Activated CD8-positive, alpha-beta memory T cell treated with anti-CD3 and anti-CD28 coated beads, Interleukin-2, amount 50 U/mL, for 1 hour (primary cell): ENCODE data around the gene RFX5.
A peak's percentile ranks its signal among the peaks of the same experiment; 100 is the strongest.
"Not testable (repeated sequence)": the region's sequence is repeated elsewhere in the genome, so short reads cannot be mapped to it uniquely, and the experiment has no call there.

ENCODE experiments used
- DNase-seq: peaks from one replicate; pipeline ENCODE4 v3.0.0-alpha.2; 2020; ENCODE audit errors: extremely low read depth

Gene RFX5

DNA sequence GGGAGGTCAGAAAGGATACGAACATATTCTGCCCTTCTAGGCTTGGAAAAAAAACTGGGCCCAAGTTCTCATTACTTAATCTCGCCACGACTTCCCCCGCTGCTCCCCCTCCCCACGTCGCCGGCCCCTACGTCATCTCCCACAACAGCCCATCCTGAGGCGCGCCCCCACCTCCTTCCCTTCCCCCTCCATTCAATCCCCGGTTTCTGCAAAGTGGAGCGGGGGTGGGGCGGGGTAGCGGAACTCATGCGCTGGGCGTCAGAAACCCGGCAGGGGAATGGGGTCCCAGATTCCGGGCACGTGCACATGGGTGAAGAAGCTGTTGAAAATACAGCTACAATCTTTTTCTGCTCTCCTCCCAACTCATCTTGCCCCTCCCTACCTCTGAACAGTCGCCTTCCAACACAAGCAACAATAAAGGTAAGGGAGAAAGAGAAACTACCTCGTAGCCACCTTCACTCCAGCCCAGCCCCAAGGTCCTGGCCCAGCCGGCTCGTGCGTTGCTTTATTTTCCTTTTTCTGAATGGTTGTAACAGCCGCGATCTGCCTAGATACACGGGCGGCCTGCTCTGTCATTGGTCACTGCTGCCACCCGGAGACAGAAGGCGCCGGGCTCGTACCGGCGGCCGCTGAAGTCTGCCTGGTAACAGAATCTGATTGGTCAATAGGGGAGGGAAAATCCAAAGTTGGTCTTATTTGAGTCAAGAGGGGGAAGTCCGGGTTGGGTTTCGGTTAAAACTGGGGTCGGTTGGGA is at the start of gene RFX5:
RFX5 (minus strand) TSS at position 484 of the 754 bp plus-strand sequence. CDS start 932 bp downstream, outside the sequence.
- DNase-seq, result peak; percentile 78

GRCh38 chr1:151396265-151396664 is 49.2 kb upstream of the RFX5 start:
- not testable (repeated sequence) for DNase-seq

DNA sequence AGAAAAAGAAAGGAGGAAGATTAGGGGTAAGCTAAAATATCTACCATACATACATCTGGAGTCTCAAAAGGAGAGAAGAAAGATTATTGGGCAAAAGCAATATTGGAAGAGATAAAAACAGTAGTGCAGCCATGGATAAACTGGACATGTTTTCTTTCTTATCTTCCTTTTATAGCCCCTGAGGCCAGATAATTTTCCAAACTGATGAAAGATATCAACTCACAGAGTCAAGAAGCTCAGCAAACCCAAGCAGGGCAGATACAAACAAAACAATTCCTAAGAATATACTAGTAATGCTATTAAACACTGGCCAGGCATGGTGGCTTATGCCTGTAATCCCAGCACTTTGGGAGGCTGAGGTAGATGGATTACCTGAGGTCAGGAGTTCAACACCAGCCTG is 46.5 kb upstream of the RFX5 start:
- no peak for DNase-seq

DNA sequence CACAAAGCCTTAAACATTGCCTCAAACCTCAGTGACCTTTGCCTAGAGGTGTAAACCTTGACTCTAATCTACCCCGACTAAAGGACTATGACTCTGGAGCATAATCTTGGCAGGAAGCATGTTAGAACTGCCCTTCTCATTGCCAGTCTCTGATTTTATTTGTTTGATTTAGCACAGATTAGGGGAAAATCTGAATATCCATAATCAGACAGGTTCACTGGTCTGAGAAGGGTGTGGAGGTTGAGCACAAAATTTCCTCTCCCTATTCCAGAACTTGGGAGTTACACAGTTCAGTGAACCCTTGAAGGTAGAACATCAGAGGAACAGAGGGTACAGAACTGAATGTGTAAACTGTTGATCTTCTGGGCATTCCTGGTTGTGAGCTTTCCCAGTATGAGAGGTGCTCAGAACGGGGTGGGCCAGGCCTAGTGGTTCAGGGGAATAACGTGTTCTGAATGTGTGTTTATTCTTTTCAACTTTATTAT is 44.1 kb upstream of the RFX5 start:
- no peak for DNase-seq

DNA sequence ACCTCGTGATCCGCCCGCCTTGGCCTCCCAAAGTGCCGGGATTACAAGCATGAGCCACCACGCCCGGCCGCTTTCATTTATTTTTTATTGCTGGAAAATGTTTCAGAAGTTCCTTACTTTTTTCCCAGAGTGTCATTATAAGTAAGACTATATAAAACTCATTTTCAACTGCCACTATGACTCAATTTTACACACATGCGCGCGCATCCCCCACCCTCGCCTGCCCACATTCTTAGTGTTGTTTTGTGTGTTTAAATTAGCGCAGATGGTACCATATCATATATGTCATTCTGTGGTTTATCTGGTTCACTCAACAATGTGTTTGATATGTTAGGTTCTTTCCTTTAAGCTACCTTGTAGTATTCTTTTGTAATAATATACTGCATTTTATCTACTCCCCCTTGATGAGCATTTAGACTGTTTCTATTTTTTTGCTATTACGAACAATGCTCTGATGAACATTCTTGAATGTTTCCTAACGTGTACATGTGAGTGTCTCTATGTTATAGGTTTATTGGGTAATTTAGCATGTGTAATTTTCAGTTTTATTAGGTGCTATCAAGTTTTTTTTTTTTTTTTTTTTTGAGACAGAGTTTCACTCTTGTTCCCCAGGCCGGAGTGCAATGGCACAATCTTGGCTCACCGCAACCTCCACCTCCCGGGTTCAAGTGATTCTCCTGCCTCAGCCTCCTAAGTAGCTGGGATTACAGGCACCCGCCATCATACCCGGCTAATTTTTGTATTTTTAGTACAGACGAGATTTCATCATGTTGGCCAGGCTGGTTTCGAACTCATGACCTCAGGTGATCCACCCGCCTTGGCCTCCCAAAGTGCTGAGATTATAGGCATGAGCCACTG is 43.4 kb upstream of the RFX5 start:
- DNase-seq, result not testable (repeated sequence)

GRCh38 chr1:151386002-151386401 is 39.0 kb upstream of the RFX5 start:
- no peak for DNase-seq

DNA sequence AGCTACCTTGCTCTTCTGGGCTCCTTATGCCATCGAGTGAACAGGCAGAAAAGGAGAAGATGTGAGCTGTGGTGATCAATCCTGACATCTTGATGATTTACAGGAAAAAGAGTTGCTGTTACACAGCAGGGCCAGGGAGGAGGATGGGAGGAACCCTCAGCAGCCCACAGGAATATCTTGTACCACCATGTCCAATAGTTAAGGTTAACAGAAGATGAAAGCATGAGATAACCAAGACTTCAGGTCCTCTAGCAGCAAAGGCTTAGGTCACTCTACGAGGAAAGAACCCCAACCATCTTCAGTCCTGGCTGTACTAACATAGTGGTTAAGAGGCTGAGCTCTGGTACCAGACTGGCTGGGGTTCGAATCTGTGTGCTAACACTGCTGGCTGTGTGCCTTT is 37.5 kb upstream of the RFX5 start:
- no peak for DNase-seq

GRCh38 chr1:151377150-151377884 is 30.3 kb upstream of the RFX5 start:
- no peak for DNase-seq

DNA sequence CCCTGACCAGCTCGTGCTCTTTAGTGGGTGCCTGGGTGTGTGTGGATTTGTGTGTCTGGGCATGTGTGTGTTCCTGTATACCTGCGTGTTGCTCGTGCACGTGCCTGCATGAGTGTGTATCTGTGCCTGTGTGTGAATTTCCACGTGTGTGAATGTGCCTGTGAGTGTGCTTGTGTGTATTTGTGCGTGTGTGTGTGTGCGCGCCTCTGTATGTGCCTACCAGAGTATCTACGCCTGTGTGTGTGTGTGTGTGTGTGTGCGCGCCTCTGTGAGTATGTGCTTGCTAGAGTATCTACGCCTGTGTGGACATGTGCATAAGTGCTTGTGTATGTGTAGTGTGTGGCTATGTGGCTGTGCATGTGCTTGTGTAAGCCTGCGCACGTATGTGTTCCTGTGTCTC is 26.1 kb upstream of the RFX5 start:
- no peak for DNase-seq

DNA sequence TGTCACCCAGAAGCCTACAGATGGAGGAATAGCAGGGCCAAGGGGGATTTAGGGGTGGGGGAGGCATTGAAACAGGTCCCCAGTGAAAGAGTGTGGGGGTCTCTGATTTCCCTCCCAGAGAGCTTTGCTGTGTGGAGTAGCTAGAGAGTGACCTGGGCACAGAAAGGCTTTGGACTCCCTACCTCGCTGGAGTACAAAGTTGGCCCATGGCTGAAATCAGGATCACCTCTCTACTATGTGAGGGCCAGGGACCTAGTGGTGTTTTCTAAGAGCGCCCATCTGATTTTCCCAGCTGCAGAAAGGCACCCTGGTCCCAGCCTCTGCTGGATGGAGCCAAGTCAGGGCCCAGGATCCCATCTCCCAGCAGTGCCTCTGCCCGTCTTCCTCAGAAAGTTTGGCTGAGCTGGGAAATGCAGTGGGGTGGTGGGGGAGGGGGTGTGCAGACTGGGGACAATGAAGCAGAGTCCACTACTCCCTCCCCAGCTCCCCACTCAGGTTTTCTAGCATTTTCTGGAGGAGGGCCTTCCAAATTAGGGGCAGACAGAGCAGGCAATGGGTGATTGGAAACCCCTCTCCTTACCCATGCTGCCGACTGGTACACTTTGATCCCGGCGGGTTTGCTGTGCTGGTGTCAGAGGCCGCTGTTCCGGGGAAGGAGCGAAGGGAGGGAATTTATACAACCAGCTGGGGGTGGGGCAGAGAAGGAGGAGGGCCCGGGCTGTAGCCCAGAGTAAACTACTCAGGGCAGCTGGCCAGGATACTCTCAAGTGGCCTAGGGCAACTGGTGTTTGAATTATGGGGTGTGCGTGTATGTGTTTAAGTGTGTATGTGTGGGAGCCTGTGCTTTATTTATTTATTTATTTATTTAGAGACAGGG is 25.2 kb upstream of the RFX5 start, which contains the start of gene SELENBP1:
SELENBP1 (minus strand) TSS at position 648 of the 877 bp plus-strand sequence; CDS start at position 584, 64 bp downstream.
- DNase-seq, result no peak

DNA sequence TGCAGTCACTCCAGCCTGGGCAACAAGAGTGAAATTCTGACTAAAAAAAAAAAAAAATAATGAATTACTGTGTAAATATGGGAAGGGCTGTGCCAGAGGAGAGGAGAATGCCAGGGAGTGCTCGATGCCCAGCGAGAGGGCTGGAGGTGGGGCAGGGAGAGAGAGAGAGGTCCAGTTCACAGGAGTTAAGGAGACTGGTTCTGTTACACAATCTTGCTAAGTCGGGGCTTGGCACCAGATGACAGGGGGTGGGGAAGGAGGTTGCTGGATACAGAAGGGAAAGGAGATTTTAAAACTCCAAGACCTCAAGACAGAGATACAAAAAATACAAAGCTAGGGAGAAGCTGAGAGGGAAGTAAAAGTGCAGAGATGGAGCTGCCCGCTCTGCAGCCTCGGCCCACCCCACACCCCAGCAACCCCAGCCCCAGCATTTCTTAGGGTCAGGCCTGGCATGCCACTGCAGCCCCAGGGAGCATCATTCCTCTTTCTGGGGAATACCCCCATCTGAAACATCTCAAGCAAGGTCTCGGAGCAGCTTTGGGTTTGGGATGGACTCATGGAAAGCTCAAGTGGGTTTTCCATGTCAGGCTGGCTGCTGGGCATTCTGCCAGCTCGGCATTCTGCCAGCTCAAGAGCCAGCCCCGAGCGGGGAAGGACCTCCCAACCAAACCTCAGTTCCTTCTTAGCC is 24.5 kb upstream of the RFX5 start:
- no peak for DNase-seq

GRCh38 chr1:151370211-151370911 is 23.3 kb upstream of the RFX5 start:
- no peak for DNase-seq

GRCh38 chr1:151369621-151370048 is 22.6 kb upstream of the RFX5 start:
- no peak for DNase-seq

- no peak for DNase-seq
Measured at GRCh38 chr1:151369302-151369610, 22.2 kb upstream of the RFX5 start.

DNA sequence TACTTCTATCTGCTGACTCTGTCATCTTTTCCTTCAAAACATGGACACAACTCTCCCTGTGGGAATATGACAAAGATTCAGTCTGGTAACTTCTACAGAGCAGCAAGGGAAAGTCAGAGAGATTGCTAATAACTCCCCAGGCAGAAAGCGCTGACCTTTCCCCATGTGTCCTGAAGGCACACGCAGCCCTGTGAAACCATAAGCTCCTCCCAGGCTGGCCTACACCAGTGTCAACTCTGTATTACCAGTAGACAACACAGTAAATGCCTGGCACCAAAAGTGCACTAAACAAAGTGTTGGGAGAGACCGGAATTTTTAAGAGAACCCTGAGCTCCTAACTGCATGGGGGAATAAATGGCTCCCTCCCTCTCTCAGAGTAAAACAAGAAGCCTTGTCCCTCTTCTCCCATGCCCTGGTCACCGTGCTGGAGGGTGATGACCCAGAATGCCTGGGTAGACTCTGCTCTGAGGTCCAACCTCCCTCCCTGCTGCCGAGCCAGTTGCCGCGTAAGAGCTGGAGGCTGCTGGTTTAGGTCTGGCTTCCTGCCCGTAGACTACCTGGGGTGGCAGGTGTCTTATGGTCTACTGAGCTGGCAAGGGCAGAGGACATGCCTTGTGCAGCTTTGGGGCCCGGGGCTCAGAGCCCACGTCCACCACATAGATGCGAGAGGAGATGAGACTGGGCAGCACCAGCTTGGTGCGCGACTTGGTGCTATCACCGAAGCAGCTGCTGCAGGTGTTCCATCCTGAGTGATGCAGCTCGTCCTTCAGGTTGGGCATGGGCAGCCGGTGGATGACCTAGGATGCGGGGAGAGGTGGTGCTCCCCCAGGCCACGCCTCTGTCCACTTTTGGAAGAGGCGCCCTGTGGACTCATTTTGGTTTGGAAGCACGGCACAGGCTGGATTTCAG is 21.6 kb upstream of the RFX5 start:
- DNase-seq, result no peak

GRCh38 chr1:151367658-151368392 is 20.8 kb upstream of the RFX5 start:
- no peak for DNase-seq

GRCh38 chr1:151364996-151365395 is 17.9 kb upstream of the RFX5 start:
- DNase-seq, result no peak
